ENCODE results near the gene CEP295NL.
"Not testable (repeated sequence)": the region's sequence is repeated elsewhere in the genome, so short reads cannot be mapped to it uniquely, and the experiment has no call there.

The CEP295NL gene

GRCh38 chr17:78903101-78903779 is at the start of gene CEP295NL:
TSS of gene CEP295NL (minus strand) at chr17:78903201. CDS start at chr17:78901828, 1,373 bp downstream.
- DNase-seq (ENCODE audit: low read depth) = no peak

GRCh38 chr17:78952706-78953105 is 49.7 kb upstream of the CEP295NL start:
- DNase-seq (ENCODE audit: low read depth) = no peak

GRCh38 chr17:78951967-78952551 is 49.1 kb upstream of the CEP295NL start:
- DNase-seq (ENCODE audit: low read depth) = no peak

GRCh38 chr17:78950870-78951269 is 47.9 kb upstream of the CEP295NL start:
- no peak for DNase-seq (ENCODE audit: low read depth)

- DNase-seq (ENCODE audit: low read depth) = no peak
Observed at GRCh38 chr17:78947235-78948149, 44.5 kb upstream of the CEP295NL start.

- DNase-seq (ENCODE audit: low read depth) = no peak
Observed at GRCh38 chr17:78946631-78947030, 43.6 kb upstream of the CEP295NL start.

- DNase-seq (ENCODE audit: low read depth) = no peak
Observed at GRCh38 chr17:78946131-78946530, 43.1 kb upstream of the CEP295NL start.

- DNase-seq (ENCODE audit: low read depth) = not testable (repeated sequence)
Observed at GRCh38 chr17:78945455-78945854, 42.5 kb upstream of the CEP295NL start.

GRCh38 chr17:78944956-78945355 is 42.0 kb upstream of the CEP295NL start:
- no peak for DNase-seq (ENCODE audit: low read depth)

GRCh38 chr17:78944026-78944425 is 41.0 kb upstream of the CEP295NL start:
- DNase-seq (ENCODE audit: low read depth) = no peak

GRCh38 chr17:78940708-78941107 is 37.7 kb upstream of the CEP295NL start:
- no peak for DNase-seq (ENCODE audit: low read depth)

- DNase-seq (ENCODE audit: low read depth) = no peak
Observed at GRCh38 chr17:78940258-78940657, 37.3 kb upstream of the CEP295NL start.

- no peak for DNase-seq (ENCODE audit: low read depth)
Observed at GRCh38 chr17:78939615-78940014, 36.6 kb upstream of the CEP295NL start.

GRCh38 chr17:78937561-78937960 is 34.6 kb upstream of the CEP295NL start:
- DNase-seq (ENCODE audit: low read depth) = no peak

- DNase-seq (ENCODE audit: low read depth) = no peak
Observed at GRCh38 chr17:78935419-78936323, 32.7 kb upstream of the CEP295NL start.

- DNase-seq (ENCODE audit: low read depth) = no peak
Observed at GRCh38 chr17:78934681-78935418, 31.8 kb upstream of the CEP295NL start.

- no peak for DNase-seq (ENCODE audit: low read depth)
Observed at GRCh38 chr17:78933959-78934568, 31.1 kb upstream of the CEP295NL start.

- peak; percentile 21 for DNase-seq (ENCODE audit: low read depth)
Observed at GRCh38 chr17:78933025-78933958, 30.3 kb upstream of the CEP295NL start.
